Measurements from ENCODE around the gene LPAR4.
A peak's percentile ranks its signal among the peaks of the same experiment; 100 is the strongest.
"Not testable (repeated sequence)": the region's sequence is repeated elsewhere in the genome, so short reads cannot be mapped to it uniquely, and the experiment has no call there.

LPAR4 gene

GRCh38 chrX:78747489-78747888 is at the start of gene LPAR4:
LPAR4 (plus strand) TSS chrX:78747720; CDS start chrX:78754870, 7,150 bp downstream.
- DNase-seq = no peak

GRCh38 chrX:78706071-78706470 is 41.4 kb upstream of the LPAR4 start:
- no peak for DNase-seq

GRCh38 chrX:78708262-78708661 is 39.3 kb upstream of the LPAR4 start:
- peak; percentile 12 for DNase-seq

GRCh38 chrX:78708816-78709215 is 38.7 kb upstream of the LPAR4 start:
- DNase-seq = no peak

GRCh38 chrX:78710171-78710570 is 37.3 kb upstream of the LPAR4 start:
- no peak for DNase-seq

GRCh38 chrX:78712336-78712735 is 35.2 kb upstream of the LPAR4 start:
- no peak for DNase-seq

GRCh38 chrX:78725287-78725686 is 22.2 kb upstream of the LPAR4 start:
- no peak for DNase-seq

- no peak for DNase-seq
These were observed 1.0 kb upstream of the LPAR4 start for GRCh38 chrX:78746496-78746895.

GRCh38 chrX:78747971-78748370 is 451 bp downstream of the LPAR4 start:
- DNase-seq = no peak

- no peak for DNase-seq
These were observed 1.3 kb downstream of the LPAR4 start for GRCh38 chrX:78748846-78749245.

GRCh38 chrX:78753571-78753970 is 6.1 kb downstream of the LPAR4 start:
- DNase-seq = no peak

GRCh38 chrX:78754917-78755316 is 7.4 kb downstream of the LPAR4 start:
- no peak for DNase-seq

- no peak for DNase-seq
These were observed 11.6 kb downstream of the LPAR4 start for GRCh38 chrX:78759081-78759480.

GRCh38 chrX:78769101-78769755 is 21.7 kb downstream of the LPAR4 start:
- DNase-seq = no peak

- no peak for DNase-seq
These were observed 22.4 kb downstream of the LPAR4 start for GRCh38 chrX:78769946-78770345.

GRCh38 chrX:78796916-78797315 is 49.4 kb downstream of the LPAR4 start:
- DNase-seq = no peak

- no peak for DNase-seq
These were observed 52.6 kb downstream of the LPAR4 start for GRCh38 chrX:78800114-78800513.

- no peak for DNase-seq
These were observed 53.2 kb downstream of the LPAR4 start for GRCh38 chrX:78800694-78801093.

GRCh38 chrX:78801522-78801921 is 54.0 kb downstream of the LPAR4 start:
- DNase-seq = no peak

- not testable (repeated sequence) for DNase-seq
These were observed 55.0 kb downstream of the LPAR4 start for GRCh38 chrX:78802526-78802925.
